Spinal cord (tissue), 10 donors: ENCODE results near the gene BDKRB1. TPM values are rescaled to one million over a fixed set of nuclear protein-coding genes. Genes with fewer than 3 reads are reported as not detected.

Source experiments
- DNase-seq, 6 donors: peaks; one replicate each; pipeline versions ENCODE4 v3.0.0 to v3.0.0-alpha.2; 2013 to 2015; ENCODE audit warnings: low spot score in 6 of 6, low read depth in 4 of 6
- H3K27ac ChIP-seq: one replicate; pipeline ENCODE4 v1.5.1; 2013; ENCODE audit warnings: low read depth, low read length, control low read depth
- H3K27me3 ChIP-seq: one replicate; pipeline ENCODE4 v1.6.1; 2013; ENCODE audit warnings: low read length; ENCODE audit not compliant: control insufficient read depth, insufficient read depth
- H3K36me3 ChIP-seq: one replicate; pipeline ENCODE4 v1.6.1; 2013; ENCODE audit warnings: low read length; ENCODE audit not compliant: control insufficient read depth, insufficient read depth
- H3K4me1 ChIP-seq: one replicate; pipeline ENCODE4 v1.6.1; 2013; ENCODE audit warnings: low read length; ENCODE audit not compliant: control insufficient read depth, insufficient read depth
- H3K4me3 ChIP-seq: one replicate; pipeline ENCODE4 v1.5.1; 2013; ENCODE audit warnings: low read depth, low read length, control low read depth
- H3K9me3 ChIP-seq: one replicate; pipeline ENCODE4 v1.6.1; 2013; ENCODE audit warnings: low read length; ENCODE audit not compliant: control insufficient read depth, insufficient read depth
- WGBS: methylation state at CpG from one replicate; pipeline ENCODE4 v1.1.5; 2013; ENCODE audit warnings: missing lambda C conversion rate; ENCODE audit not compliant: insufficient coverage; 5-methylcytosine and 5-hydroxymethylcytosine counted together
- polyA plus RNA-seq, 2 donors: library from polyadenylated mRNA; unstranded; fragments of 120-200 nt; gene quantifications; one replicate each; pipeline ENCODE4 v1.2.1, GENCODE V29; 2013; ENCODE audit not compliant: insufficient read length in 2 of 2
- total RNA-seq, 2 donors: library from RNA; depleted of rRNA in 1 of 2; stranded (reverse); fragments of 120-200 nt in 1 of 2; fragments of >200 nt in 1 of 2; gene quantifications; one replicate each; pipeline versions ENCODE4 v1.2.3 to v1.2.4, GENCODE V29; 2013 to 2014
- donor health status: healthy.

Gene BDKRB1
- total and polyA plus RNA-seq, 4 donors: 0.28 to 0.95 TPM; not detected in 2

- Histone ChIP-seq H3K4me1 (no peaks in the 10 kb centered on the region), H3K36me3 (no peaks in the 10 kb centered on the region), H3K4me3 (no peak overlapping the region), H3K27me3 (no peaks in the 10 kb centered on the region), H3K27ac (no peak overlapping the region), H3K9me3 (peaks cover 2% of the 10 kb centered on the region)
- 65% methylated on average over 2 of the region's 3 CpGs for WGBS
- no peak for DNase-seq
Observed at GRCh38 chr14:96264853-96265252, 8.8 kb downstream of the BDKRB1 start.

GRCh38 chr14:96265383-96266095 is 9.5 kb downstream of the BDKRB1 start:
- Histone ChIP-seq H3K4me1 (peaks cover 4% of the 10 kb centered on the region), H3K27ac (no peak overlapping the region), H3K9me3 (no peaks in the 10 kb centered on the region), H3K36me3 (no peaks in the 10 kb centered on the region), H3K27me3 (no peaks in the 10 kb centered on the region), H3K4me3 (no peak overlapping the region)
- 68% methylated on average over 15 of the region's 16 CpGs for WGBS
- peak in 1 of 6 donors; percentile 37 for DNase-seq

GRCh38 chr14:96267336-96267735 is 11.3 kb downstream of the BDKRB1 start:
- Histone ChIP-seq H3K27me3 (no peaks in the 10 kb centered on the region), H3K4me3 (no peak overlapping the region), H3K27ac (no peak overlapping the region), H3K9me3 (no peaks in the 10 kb centered on the region), H3K36me3 (no peaks in the 10 kb centered on the region), H3K4me1 (peaks cover 5% of the 10 kb centered on the region)
- peak in 1 of 6 donors; percentile 37 for DNase-seq
- 37% methylated on average over 3 of the region's 3 CpGs for WGBS

GRCh38 chr14:96267916-96268315 is 11.9 kb downstream of the BDKRB1 start:
- Histone ChIP-seq H3K9me3 (no peaks in the 10 kb centered on the region), H3K27ac (no peak overlapping the region), H3K4me3 (no peak overlapping the region), H3K27me3 (no peaks in the 10 kb centered on the region), H3K36me3 (no peaks in the 10 kb centered on the region), H3K4me1 (peaks cover 5% of the 10 kb centered on the region)
- DNase-seq: no peak
- 64% methylated on average over 3 of the region's 5 CpGs for WGBS

GRCh38 chr14:96268431-96269358 is 12.7 kb downstream of the BDKRB1 start:
- Histone ChIP-seq H3K4me3 (no peak overlapping the region), H3K27me3 (no peaks in the 10 kb centered on the region), H3K27ac (no peak overlapping the region), H3K36me3 (no peaks in the 10 kb centered on the region), H3K9me3 (no peaks in the 10 kb centered on the region), H3K4me1 (peaks cover 5% of the 10 kb centered on the region)
- WGBS: 71% methylated on average over 18 of the region's 22 CpGs
- DNase-seq: peak in 1 of 6 donors; percentile 55

GRCh38 chr14:96269359-96269710 is 13.3 kb downstream of the BDKRB1 start:
- H3K27me3 ChIP-seq: no peaks in the 10 kb centered on the region
- peaks cover 5% of the 10 kb centered on the region for H3K4me1 ChIP-seq
- no peaks in the 10 kb centered on the region for H3K9me3 ChIP-seq
- no peak overlapping the region for H3K4me3 ChIP-seq
- 86% methylated on average over 9 of the region's 10 CpGs for WGBS
- no peak overlapping the region for H3K27ac ChIP-seq
- no peaks in the 10 kb centered on the region for H3K36me3 ChIP-seq
- no peak for DNase-seq

- H3K36me3 ChIP-seq: no peaks in the 10 kb centered on the region
- no peaks in the 10 kb centered on the region for H3K9me3 ChIP-seq
- DNase-seq: peak in 1 of 6 donors; percentile 25
- H3K27me3 ChIP-seq: no peaks in the 10 kb centered on the region
- no peak overlapping the region for H3K4me3 ChIP-seq
- H3K27ac ChIP-seq: no peak overlapping the region
- peaks cover 11% of the 10 kb centered on the region for H3K4me1 ChIP-seq
- 76% methylated on average over 7 of the region's 8 CpGs for WGBS
Observed at GRCh38 chr14:96270565-96271420, 14.8 kb downstream of the BDKRB1 start.

GRCh38 chr14:96271421-96271762 is 15.4 kb downstream of the BDKRB1 start:
- H3K9me3 ChIP-seq: no peaks in the 10 kb centered on the region
- DNase-seq: no peak
- no peaks in the 10 kb centered on the region for H3K27me3 ChIP-seq
- H3K27ac ChIP-seq: no peak overlapping the region
- WGBS: 100% methylated on average over 1 of the region's 1 CpG
- H3K4me1 ChIP-seq: peaks cover 11% of the 10 kb centered on the region
- no peaks in the 10 kb centered on the region for H3K36me3 ChIP-seq
- no peak overlapping the region for H3K4me3 ChIP-seq

- no peaks in the 10 kb centered on the region for H3K27me3 ChIP-seq
- 83% methylated on average over 1 of the region's 3 CpGs for WGBS
- H3K4me3 ChIP-seq: no peak overlapping the region
- peaks cover 11% of the 10 kb centered on the region for H3K4me1 ChIP-seq
- no peak overlapping the region for H3K27ac ChIP-seq
- H3K9me3 ChIP-seq: no peaks in the 10 kb centered on the region
- H3K36me3 ChIP-seq: no peaks in the 10 kb centered on the region
- no peak for DNase-seq
Observed at GRCh38 chr14:96272777-96273473, 16.9 kb downstream of the BDKRB1 start.
